Activated naive CD8-positive, alpha-beta T cell treated with anti-CD3 and anti-CD28 coated beads, Interleukin-2, amount 50 U/mL, for 24 hours (primary cell): ENCODE data around the gene PTPRN2.

ENCODE experiments used
- ATAC-seq: fragments of 150-1000 bp; cut with Tn5 transposase; one replicate; pipeline ENCODE4 v1.10.0; 2021
- DNase-seq: peaks from one replicate; pipeline ENCODE4 v3.0.0; 2021
- H3K27ac Mint-ChIP-seq: one replicate; pipeline ENCODE4 v1.8.0; 2021; ENCODE audit warnings: mild to moderate bottlenecking, mixed read lengths
- H3K27me3 Mint-ChIP-seq: one replicate; pipeline ENCODE4 v1.8.0; 2021; ENCODE audit warnings: mixed read lengths
- H3K36me3 Mint-ChIP-seq: one replicate; pipeline ENCODE4 v1.8.0; 2021; ENCODE audit warnings: low read depth, mixed read lengths
- H3K4me1 Mint-ChIP-seq: one replicate; pipeline ENCODE4 v1.8.0; 2021; ENCODE audit warnings: mixed read lengths
- H3K4me3 Mint-ChIP-seq: one replicate; pipeline ENCODE4 v1.8.0; 2021; ENCODE audit warnings: mild to moderate bottlenecking, moderate library complexity, mixed read lengths
- H3K9me3 Mint-ChIP-seq: one replicate; pipeline ENCODE4 v1.8.0; 2021; ENCODE audit warnings: mixed read lengths

Gene PTPRN2

GRCh38 chr7:158449266-158449665 lies 138.4 kb downstream of the PTPRN2 start:
- no peak overlapping the region for H3K27ac Mint-ChIP-seq
- no peak for ATAC-seq
- no peak overlapping the region for H3K4me3 Mint-ChIP-seq
- H3K4me1 Mint-ChIP-seq: no peaks in the 10 kb centered on the region
- no peak for DNase-seq
- no peaks in the 10 kb centered on the region for H3K9me3 Mint-ChIP-seq
- H3K36me3 Mint-ChIP-seq: no peaks in the 10 kb centered on the region
- no peaks in the 10 kb centered on the region for H3K27me3 Mint-ChIP-seq

DNA sequence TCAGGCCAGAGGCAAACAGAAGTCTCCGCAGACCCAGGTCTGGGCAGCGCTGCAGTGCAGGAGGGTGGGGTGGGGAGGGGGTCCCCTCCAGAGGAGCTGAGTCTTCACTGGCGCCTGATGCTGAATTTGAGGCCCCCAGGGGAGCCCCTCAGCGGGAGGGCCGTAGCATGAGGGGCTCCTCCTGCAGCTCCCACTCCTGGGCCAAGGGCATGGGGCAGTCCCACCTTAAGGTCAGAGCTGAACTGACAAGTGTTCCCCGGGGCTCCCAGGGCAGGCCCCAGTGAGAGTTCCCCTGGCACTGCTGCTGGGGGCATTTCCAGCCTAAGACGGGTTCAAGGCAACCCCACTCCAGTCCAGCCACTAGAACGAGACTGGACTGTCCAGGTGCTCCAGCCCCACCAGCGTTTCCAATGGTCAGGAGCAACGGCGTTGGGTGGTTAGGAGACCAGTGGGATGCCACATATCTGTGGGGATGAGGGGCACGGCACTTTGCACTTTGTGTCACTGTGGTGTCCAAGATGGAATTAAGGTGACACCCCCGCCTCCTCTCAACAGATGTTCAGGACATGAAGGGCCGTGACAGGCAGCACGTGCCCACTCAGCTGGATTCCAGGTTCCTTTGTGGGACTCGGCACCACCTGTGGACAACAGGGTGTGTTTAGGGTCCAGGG lies 139.1 kb downstream of the PTPRN2 start:
- Mint-ChIP-seq H3K9me3 (no peaks in the 10 kb centered on the region), H3K4me1 (no peaks in the 10 kb centered on the region), H3K4me3 (no peak overlapping the region), H3K27ac (no peak overlapping the region), H3K36me3 (no peaks in the 10 kb centered on the region), H3K27me3 (no peaks in the 10 kb centered on the region)
- no peak for DNase-seq
- no peak for ATAC-seq

DNA sequence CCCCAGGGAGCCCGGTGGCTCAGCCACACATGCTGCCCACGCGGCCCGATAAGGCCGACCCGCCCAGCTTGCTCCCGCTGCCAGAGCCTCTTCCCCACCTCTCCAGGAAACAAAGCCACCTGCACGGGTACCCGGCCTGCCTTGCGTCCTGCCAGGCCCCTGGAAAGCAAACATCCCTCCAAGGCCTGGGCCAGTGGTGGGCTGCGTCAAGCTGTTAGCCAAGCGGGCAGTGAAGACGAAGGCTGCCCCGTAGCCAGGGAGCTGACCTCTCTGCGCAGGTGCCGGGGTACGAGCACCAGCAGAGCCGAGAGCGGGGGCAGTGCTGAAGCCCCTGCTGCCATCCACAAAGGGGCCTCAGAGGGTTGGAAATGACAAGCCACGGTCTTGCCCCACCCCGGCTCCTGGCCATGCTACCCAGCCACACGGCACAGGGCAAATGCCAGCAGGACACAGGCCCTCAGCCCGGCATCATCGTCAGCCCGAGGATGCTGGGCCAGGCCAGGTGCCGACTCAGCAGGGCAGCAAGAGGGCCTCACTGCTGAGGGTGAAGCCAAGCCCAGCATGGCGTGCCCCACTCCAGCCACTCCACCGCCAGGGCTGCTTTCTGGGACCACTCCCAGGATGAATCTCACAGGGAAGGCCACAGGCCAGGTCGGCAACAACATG lies 140.0 kb downstream of the PTPRN2 start:
- Mint-ChIP-seq H3K4me1 (no peaks in the 10 kb centered on the region), H3K9me3 (no peaks in the 10 kb centered on the region), H3K4me3 (no peak overlapping the region), H3K27me3 (no peaks in the 10 kb centered on the region), H3K36me3 (no peaks in the 10 kb centered on the region), H3K27ac (no peak overlapping the region)
- no peak for ATAC-seq
- DNase-seq: no peak

DNA sequence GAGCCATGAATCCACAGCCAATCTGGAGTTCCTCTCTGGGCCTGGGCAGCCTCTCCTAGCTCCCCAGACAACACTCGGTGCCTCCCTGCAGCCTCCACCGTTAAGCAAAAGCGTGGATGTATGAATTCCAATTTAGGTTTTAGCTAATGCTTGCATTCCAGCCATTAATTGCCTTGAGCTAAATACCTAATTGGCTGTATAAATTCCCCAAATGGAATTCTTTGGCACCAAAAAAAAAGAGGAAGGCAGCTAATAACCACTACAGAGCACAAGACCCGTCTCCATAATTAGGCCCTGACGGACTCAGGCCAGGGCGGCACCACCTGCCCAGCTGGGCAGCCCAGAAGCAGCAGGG lies 140.5 kb downstream of the PTPRN2 start:
- H3K4me1 Mint-ChIP-seq: no peaks in the 10 kb centered on the region
- H3K36me3 Mint-ChIP-seq: no peaks in the 10 kb centered on the region
- H3K27me3 Mint-ChIP-seq: no peaks in the 10 kb centered on the region
- no peak for ATAC-seq
- H3K9me3 Mint-ChIP-seq: no peaks in the 10 kb centered on the region
- no peak for DNase-seq
- no peak overlapping the region for H3K4me3 Mint-ChIP-seq
- no peak overlapping the region for H3K27ac Mint-ChIP-seq

- H3K36me3 Mint-ChIP-seq: no peaks in the 10 kb centered on the region
- H3K4me3 Mint-ChIP-seq: no peak overlapping the region
- no peaks in the 10 kb centered on the region for H3K4me1 Mint-ChIP-seq
- H3K27ac Mint-ChIP-seq: no peak overlapping the region
- H3K9me3 Mint-ChIP-seq: no peaks in the 10 kb centered on the region
- DNase-seq (no peak), ATAC-seq (no peak)
- no peaks in the 10 kb centered on the region for H3K27me3 Mint-ChIP-seq
Observed at GRCh38 chr7:158446706-158447105, 140.9 kb downstream of the PTPRN2 start.

- no peaks in the 10 kb centered on the region for H3K36me3 Mint-ChIP-seq
- H3K27ac Mint-ChIP-seq: no peak overlapping the region
- no peak for DNase-seq
- H3K9me3 Mint-ChIP-seq: peaks cover 3% of the 10 kb centered on the region
- ATAC-seq: no peak
- H3K4me3 Mint-ChIP-seq: no peak overlapping the region
- H3K4me1 Mint-ChIP-seq: no peaks in the 10 kb centered on the region
- no peaks in the 10 kb centered on the region for H3K27me3 Mint-ChIP-seq
Observed at GRCh38 chr7:158446281-158446680, 141.3 kb downstream of the PTPRN2 start.

DNA sequence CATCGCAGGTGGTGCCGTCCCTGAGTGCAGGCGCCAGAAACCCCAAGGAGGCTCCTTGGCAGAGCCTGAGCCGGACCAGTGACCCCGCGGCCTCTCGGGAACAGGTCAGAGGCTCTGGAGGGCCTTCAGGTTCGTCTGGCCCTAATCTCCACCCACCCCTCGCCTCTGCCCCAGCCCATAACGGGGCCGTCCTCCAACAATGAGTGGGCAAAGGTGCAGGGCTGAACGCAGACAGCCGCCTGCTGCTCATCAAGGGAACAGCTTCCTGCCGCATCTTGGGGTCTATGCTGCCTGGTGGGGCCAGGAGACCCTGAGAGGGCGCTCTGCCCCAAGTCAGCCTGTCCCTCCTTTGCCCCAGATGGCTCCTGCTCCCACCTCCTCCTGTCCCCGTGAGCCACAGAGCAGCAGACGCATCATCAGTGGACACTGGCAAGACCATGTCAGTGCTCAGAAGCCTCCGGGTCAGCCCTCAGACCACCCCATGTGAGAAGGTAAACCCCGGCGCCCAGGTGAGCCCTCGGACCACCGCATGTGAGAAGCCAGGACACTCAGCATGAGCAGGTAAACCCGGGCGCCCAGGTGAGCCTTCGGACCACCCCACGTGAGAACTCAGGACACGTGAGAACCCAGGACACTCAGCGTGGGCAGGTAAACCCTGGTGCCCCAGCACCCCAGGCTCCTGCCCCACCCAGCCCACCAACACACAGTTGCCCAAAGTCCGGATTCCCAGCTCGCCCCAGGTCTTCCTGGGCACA lies 142.0 kb downstream of the PTPRN2 start:
- H3K36me3 Mint-ChIP-seq: no peaks in the 10 kb centered on the region
- H3K27ac Mint-ChIP-seq: no peak overlapping the region
- H3K4me3 Mint-ChIP-seq: no peak overlapping the region
- no peak for ATAC-seq
- no peak for DNase-seq
- no peaks in the 10 kb centered on the region for H3K4me1 Mint-ChIP-seq
- peaks cover 7% of the 10 kb centered on the region for H3K9me3 Mint-ChIP-seq
- no peaks in the 10 kb centered on the region for H3K27me3 Mint-ChIP-seq

DNA sequence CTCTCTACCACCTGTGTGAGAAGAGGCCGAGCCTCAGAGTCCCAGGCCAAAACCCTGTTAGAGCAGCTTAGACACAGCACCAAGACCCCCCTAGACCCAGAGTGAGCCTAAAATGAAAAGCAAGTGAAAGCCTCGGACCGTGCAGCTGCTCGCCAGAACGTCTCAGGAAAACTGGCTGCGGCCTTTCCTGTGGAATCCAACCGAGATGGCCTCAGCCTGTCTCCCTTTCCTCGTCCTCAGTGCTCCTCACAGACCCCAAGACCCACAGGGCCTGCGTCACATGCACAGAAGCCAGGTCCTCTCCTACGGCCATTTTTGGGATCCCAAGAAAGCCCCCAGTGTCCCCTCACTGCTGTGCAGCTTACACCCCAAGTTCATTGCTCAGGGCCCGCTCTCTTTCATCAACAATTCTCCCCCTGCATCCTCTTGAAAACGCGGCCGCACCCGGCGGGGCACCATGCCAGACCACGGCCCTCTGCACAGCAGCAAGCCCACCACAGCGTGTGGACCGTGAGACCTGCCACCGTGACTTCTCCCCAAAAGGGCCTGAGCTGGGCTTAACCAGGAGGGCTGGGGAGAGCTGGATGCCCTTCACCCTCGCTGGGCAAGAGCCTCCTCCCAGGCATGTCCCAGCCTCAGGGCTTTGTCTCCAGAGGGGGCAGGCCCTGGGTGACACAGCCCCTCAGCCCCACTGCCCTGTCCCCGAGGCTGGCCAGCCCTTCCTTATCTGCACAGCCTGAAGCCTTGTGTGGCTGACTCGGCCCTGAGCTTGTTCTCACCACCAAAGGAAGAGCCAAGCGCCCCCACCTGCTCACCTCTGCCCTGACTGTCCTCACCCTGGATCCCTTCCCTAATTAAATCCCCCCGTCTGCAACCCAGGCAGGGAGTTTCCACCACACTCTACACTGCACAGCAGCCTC lies 142.9 kb downstream of the PTPRN2 start:
- H3K27ac Mint-ChIP-seq: no peak overlapping the region
- no peaks in the 10 kb centered on the region for H3K27me3 Mint-ChIP-seq
- H3K4me1 Mint-ChIP-seq: no peaks in the 10 kb centered on the region
- DNase-seq (no peak), ATAC-seq (peak; percentile 11)
- H3K36me3 Mint-ChIP-seq: no peaks in the 10 kb centered on the region
- no peak overlapping the region for H3K4me3 Mint-ChIP-seq
- H3K9me3 Mint-ChIP-seq: peaks cover 12% of the 10 kb centered on the region

DNA sequence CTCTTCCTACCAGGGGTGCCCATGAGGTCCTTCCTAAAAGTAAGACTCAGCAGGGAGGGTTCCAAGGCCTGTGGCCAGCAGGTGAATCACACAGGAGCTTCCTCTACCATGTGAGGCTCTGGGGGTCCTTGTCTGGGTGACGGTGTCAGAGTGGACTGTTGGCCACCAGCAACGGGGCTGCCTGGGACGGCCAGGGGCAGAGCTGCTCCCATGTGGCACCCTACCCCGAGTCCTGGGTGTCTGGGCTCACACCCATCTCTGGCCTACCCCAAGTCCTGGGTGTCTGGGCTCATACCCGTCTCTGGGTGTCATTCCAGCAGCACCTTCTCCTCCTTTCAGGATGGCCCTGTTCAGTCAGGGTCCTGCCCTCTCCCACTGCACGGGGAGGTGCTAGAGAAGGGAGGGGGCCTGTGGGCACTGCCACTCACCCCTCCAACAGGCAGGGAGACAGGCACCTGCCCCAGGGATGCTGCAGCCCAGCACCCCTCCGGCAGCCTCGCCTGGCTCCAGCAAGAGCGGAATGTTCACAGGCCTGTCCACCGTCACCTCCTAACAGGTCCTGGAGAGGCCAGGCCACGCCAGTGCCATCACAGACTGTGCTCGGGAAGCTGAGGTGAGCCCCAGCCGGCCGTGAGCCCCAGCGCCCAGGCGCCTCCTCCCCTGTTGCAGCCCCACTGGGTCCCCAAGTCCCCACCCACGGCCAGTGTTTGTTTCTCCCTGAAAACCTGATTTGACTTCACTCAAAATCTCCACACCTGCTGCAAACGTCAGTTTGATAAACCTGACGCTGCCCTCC lies 143.7 kb downstream of the PTPRN2 start:
- Mint-ChIP-seq H3K27ac (no peak overlapping the region), H3K36me3 (no peaks in the 10 kb centered on the region), H3K9me3 (peaks cover 12% of the 10 kb centered on the region), H3K4me1 (no peaks in the 10 kb centered on the region), H3K4me3 (no peak overlapping the region), H3K27me3 (no peaks in the 10 kb centered on the region)
- ATAC-seq (no peak), DNase-seq (no peak)

DNA sequence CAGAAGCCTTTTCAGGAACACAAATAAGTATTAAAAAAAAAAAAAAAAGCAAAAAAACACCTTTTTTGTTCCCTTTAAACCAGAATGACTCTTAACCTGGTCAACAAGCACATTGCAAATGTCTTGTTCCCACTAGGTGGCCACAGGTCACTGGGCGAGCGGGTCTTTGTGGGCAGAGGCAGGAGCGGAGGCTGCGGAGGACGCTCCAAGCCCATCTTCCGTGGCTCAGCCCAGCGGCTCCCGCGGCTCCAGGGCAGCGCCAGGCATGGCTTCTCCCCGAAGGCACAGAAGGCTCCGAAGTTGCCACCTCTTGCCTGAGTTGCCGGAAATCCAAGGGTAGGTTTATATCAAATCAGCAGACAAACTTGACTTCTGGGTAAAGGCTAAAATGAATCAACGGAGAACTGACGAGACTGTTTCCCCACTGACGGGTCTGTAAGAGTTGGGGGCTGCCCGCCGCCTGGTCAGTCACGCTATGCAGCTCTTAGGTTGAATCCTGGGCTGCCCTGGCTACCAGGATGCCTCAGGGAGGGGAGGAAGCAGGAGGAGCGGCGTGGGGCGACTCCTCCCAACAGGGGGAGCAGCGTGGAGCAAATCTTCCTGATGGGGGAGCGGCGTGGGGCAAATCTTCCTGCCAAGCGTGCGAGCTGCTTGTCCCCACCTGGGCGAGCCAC lies 144.5 kb downstream of the PTPRN2 start:
- no peak for ATAC-seq
- no peaks in the 10 kb centered on the region for H3K27me3 Mint-ChIP-seq
- H3K4me3 Mint-ChIP-seq: no peak overlapping the region
- no peak for DNase-seq
- H3K27ac Mint-ChIP-seq: no peak overlapping the region
- peaks cover 12% of the 10 kb centered on the region for H3K9me3 Mint-ChIP-seq
- H3K4me1 Mint-ChIP-seq: no peaks in the 10 kb centered on the region
- H3K36me3 Mint-ChIP-seq: no peaks in the 10 kb centered on the region

GRCh38 chr7:158442260-158442659 lies 145.4 kb downstream of the PTPRN2 start:
- Mint-ChIP-seq H3K27ac (no peak overlapping the region), H3K36me3 (no peaks in the 10 kb centered on the region), H3K4me3 (no peak overlapping the region)

DNA sequence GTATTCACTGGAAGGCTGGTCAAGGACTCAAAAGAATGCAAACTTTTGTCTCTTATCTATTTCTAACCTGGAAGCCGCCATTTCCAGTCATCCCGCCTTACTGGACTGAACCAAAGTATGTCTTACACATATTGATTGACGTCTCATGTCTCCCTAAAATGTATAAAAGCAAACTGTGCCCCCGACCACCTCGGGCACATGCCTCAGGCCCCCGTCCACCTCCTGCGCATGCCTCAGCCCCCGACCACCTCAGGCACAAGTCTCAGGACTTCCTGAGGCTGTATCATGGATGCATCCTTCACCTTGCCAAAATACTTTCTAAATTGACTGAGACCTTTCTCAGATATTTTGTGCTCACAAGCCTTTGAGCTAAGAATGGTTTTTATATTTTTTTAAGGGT lies 148.6 kb downstream of the PTPRN2 start:
- no peaks in the 10 kb centered on the region for H3K4me1 Mint-ChIP-seq
- no peak overlapping the region for H3K4me3 Mint-ChIP-seq
- DNase-seq (no peak), ATAC-seq (no peak)
- H3K27ac Mint-ChIP-seq: no peak overlapping the region
- H3K27me3 Mint-ChIP-seq: peaks cover 7% of the 10 kb centered on the region
- H3K36me3 Mint-ChIP-seq: no peaks in the 10 kb centered on the region
- H3K9me3 Mint-ChIP-seq: peaks cover 12% of the 10 kb centered on the region

More at GRCh38 chr7:158442260-158442659, 145.4 kb downstream of the PTPRN2 start:
- DNase-seq (no peak), ATAC-seq (no peak)
- Mint-ChIP-seq H3K4me1 (no peaks in the 10 kb centered on the region), H3K27me3 (no peaks in the 10 kb centered on the region), H3K9me3 (peaks cover 12% of the 10 kb centered on the region)
